ENCODE results near the gene CD22. TPM values are rescaled to one million over a fixed set of nuclear protein-coding genes. Genes with fewer than 3 reads are reported as not detected.
A peak's percentile ranks its signal among the peaks of the same experiment; 100 is the strongest.

The CD22 gene
- total and polyA plus RNA-seq, 2 of the 13 experiments (the other 11 are each of a cell fraction or from before 2014, with no cell fraction given) = 0.71 to 1.7 TPM

DNA sequence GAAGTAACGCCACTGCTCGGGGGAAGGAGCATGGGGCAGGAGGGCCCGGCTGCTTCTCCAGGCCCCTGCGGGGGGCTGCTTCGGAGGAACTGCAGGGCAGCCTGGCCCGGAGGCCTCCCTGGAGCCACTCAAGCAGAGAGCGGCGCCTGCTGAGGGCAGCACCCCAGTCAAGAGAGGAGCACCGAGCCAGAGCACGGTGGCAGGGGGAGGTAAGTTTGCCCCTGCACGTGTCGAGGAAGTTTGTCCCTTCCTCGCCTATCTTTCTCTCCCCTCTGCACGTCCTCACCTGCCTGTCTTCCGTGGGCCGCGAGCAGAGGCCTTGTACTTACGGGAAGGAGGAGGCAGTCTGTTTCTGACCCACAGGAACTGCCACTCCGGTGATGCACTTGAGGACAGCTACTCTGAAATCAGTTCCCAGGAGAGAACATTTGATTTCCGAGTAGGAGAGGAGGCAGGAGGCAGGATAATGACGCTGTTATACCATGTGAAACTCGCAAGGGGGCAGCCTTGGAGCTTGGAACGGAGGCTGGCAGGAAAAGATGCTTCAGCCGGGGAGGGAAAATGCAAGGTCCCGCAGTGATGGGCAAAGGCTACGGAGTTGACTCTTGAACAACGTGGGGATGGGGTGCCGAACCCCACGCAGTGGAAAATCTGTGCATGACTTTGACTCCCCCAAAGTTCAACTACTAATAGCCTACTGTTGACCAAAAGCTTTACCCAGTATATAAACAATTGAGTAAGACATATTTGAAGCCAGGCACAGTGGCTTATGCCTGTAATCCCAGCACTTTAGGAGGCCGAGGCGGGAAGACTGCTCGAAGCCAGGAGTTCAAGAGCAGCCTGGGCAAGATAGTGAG lies 23.7 kb downstream of the CD22 start (continued):
- TF ChIP-seq ZNF382 (CRISPR knock-in tag; IDR thresholded peaks at IDR 0.05; ENCODE audit: borderline replicate concordance) (no peak), ZNF614 (CRISPR knock-in tag; IDR thresholded peaks at IDR 0.05; ENCODE audit: borderline replicate concordance) (no peak), JUNB (CRISPR knock-in tag; IDR thresholded peaks at IDR 0.05; ENCODE audit: borderline replicate concordance) (no peak), MAFF (IDR thresholded peaks at IDR 0.05; ENCODE audit: low read depth, low read length) (no peak), SMAD3 (CRISPR knock-in tag; IDR thresholded peaks at IDR 0.05) (no peak), FLYWCH1 (CRISPR knock-in tag; IDR thresholded peaks at IDR 0.05) (no peak)
- TF ChIP-seq, protein P1, sequence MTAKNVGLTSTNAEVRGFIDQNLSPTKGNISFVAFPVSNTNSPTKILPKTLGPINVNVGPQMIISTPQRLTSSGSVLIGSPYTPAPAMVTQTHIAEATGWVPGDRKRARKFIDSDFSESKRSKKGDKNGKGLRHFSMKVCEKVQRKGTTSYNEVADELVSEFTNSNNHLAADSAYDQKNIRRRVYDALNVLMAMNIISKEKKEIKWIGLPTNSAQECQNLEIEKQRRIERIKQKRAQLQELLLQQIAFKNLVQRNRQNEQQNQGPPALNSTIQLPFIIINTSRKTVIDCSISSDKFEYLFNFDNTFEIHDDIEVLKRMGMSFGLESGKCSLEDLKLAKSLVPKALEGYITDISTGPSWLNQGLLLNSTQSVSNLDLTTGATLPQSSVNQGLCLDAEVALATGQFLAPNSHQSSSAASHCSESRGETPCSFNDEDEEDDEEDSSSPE (CRISPR knock-in tag; IDR thresholded peaks at IDR 0.05) = no peak
- TF ChIP-seq, protein P2, sequence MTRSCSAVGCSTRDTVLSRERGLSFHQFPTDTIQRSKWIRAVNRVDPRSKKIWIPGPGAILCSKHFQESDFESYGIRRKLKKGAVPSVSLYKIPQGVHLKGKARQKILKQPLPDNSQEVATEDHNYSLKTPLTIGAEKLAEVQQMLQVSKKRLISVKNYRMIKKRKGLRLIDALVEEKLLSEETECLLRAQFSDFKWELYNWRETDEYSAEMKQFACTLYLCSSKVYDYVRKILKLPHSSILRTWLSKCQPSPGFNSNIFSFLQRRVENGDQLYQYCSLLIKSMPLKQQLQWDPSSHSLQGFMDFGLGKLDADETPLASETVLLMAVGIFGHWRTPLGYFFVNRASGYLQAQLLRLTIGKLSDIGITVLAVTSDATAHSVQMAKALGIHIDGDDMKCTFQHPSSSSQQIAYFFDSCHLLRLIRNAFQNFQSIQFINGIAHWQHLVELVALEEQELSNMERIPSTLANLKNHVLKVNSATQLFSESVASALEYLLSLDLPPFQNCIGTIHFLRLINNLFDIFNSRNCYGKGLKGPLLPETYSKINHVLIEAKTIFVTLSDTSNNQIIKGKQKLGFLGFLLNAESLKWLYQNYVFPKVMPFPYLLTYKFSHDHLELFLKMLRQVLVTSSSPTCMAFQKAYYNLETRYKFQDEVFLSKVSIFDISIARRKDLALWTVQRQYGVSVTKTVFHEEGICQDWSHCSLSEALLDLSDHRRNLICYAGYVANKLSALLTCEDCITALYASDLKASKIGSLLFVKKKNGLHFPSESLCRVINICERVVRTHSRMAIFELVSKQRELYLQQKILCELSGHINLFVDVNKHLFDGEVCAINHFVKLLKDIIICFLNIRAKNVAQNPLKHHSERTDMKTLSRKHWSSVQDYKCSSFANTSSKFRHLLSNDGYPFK (CRISPR knock-in tag; IDR thresholded peaks at IDR 0.05; ENCODE audit: borderline replicate concordance) = peak; percentile 37; the same call in 1 of the 2 replicates
- TF ChIP-seq, protein P3, sequence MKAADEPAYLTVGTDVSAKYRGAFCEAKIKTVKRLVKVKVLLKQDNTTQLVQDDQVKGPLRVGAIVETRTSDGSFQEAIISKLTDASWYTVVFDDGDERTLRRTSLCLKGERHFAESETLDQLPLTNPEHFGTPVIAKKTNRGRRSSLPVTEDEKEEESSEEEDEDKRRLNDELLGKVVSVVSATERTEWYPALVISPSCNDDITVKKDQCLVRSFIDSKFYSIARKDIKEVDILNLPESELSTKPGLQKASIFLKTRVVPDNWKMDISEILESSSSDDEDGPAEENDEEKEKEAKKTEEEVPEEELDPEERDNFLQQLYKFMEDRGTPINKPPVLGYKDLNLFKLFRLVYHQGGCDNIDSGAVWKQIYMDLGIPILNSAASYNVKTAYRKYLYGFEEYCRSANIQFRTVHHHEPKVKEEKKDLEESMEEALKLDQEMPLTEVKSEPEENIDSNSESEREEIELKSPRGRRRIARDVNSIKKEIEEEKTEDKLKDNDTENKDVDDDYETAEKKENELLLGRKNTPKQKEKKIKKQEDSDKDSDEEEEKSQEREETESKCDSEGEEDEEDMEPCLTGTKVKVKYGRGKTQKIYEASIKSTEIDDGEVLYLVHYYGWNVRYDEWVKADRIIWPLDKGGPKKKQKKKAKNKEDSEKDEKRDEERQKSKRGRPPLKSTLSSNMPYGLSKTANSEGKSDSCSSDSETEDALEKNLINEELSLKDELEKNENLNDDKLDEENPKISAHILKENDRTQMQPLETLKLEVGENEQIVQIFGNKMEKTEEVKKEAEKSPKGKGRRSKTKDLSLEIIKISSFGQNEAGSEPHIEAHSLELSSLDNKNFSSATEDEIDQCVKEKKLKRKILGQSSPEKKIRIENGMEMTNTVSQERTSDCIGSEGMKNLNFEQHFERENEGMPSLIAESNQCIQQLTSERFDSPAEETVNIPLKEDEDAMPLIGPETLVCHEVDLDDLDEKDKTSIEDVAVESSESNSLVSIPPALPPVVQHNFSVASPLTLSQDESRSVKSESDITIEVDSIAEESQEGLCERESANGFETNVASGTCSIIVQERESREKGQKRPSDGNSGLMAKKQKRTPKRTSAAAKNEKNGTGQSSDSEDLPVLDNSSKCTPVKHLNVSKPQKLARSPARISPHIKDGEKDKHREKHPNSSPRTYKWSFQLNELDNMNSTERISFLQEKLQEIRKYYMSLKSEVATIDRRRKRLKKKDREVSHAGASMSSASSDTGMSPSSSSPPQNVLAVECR (CRISPR knock-in tag; IDR thresholded peaks at IDR 0.05; ENCODE audit: borderline replicate concordance) = no peak; the same call in 1 of the 2 replicates
- TF ChIP-seq, protein P4, sequence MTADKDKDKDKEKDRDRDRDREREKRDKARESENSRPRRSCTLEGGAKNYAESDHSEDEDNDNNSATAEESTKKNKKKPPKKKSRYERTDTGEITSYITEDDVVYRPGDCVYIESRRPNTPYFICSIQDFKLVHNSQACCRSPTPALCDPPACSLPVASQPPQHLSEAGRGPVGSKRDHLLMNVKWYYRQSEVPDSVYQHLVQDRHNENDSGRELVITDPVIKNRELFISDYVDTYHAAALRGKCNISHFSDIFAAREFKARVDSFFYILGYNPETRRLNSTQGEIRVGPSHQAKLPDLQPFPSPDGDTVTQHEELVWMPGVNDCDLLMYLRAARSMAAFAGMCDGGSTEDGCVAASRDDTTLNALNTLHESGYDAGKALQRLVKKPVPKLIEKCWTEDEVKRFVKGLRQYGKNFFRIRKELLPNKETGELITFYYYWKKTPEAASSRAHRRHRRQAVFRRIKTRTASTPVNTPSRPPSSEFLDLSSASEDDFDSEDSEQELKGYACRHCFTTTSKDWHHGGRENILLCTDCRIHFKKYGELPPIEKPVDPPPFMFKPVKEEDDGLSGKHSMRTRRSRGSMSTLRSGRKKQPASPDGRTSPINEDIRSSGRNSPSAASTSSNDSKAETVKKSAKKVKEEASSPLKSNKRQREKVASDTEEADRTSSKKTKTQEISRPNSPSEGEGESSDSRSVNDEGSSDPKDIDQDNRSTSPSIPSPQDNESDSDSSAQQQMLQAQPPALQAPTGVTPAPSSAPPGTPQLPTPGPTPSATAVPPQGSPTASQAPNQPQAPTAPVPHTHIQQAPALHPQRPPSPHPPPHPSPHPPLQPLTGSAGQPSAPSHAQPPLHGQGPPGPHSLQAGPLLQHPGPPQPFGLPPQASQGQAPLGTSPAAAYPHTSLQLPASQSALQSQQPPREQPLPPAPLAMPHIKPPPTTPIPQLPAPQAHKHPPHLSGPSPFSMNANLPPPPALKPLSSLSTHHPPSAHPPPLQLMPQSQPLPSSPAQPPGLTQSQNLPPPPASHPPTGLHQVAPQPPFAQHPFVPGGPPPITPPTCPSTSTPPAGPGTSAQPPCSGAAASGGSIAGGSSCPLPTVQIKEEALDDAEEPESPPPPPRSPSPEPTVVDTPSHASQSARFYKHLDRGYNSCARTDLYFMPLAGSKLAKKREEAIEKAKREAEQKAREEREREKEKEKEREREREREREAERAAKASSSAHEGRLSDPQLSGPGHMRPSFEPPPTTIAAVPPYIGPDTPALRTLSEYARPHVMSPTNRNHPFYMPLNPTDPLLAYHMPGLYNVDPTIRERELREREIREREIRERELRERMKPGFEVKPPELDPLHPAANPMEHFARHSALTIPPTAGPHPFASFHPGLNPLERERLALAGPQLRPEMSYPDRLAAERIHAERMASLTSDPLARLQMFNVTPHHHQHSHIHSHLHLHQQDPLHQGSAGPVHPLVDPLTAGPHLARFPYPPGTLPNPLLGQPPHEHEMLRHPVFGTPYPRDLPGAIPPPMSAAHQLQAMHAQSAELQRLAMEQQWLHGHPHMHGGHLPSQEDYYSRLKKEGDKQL (CRISPR knock-in tag; IDR thresholded peaks at IDR 0.05; ENCODE audit: low read depth) = no peak
- TF ChIP-seq, protein P5, sequence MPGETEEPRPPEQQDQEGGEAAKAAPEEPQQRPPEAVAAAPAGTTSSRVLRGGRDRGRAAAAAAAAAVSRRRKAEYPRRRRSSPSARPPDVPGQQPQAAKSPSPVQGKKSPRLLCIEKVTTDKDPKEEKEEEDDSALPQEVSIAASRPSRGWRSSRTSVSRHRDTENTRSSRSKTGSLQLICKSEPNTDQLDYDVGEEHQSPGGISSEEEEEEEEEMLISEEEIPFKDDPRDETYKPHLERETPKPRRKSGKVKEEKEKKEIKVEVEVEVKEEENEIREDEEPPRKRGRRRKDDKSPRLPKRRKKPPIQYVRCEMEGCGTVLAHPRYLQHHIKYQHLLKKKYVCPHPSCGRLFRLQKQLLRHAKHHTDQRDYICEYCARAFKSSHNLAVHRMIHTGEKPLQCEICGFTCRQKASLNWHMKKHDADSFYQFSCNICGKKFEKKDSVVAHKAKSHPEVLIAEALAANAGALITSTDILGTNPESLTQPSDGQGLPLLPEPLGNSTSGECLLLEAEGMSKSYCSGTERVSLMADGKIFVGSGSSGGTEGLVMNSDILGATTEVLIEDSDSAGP (CRISPR knock-in tag; IDR thresholded peaks at IDR 0.05; ENCODE audit: borderline replicate concordance) = no peak

Data from HepG2 (cell line).